Coronary artery (tissue), 2 donors: ENCODE results near the gene FOLR3.
"Not testable (repeated sequence)": the region's sequence is repeated elsewhere in the genome, so short reads cannot be mapped to it uniquely, and the experiment has no call there.

ENCODE experiments used
- DNase-seq: peaks from one replicate; pipeline ENCODE4 v3.0.0-alpha.2; 2017; ENCODE audit warnings: low spot score
- H3K27ac ChIP-seq, 2 donors: fragments of 200-600 bp; sonication (generic); one replicate each; pipeline ENCODE4 v1.5.1; 2016 to 2019
- H3K4me3 ChIP-seq: fragments of 200-600 bp; sonication (generic); 2 replicates; pipeline ENCODE4 v1.5.1; 2016; ENCODE audit warnings: mild to moderate bottlenecking, moderate library complexity
- CTCF ChIP-seq: fragments of 200-600 bp; sonication (generic); IDR thresholded peaks from one replicate; pipeline ENCODE4 v1.5.1; 2019; ENCODE audit warnings: antibody characterized with exemption

FOLR3 gene

GRCh38 chr11:72162891-72163492, 27.5 kb downstream of the FOLR3 start:
- no peak overlapping the region for H3K4me3 ChIP-seq
- TF ChIP-seq CTCF: no peak
- DNase-seq: no peak

GRCh38 chr11:72164187-72164586, 28.7 kb downstream of the FOLR3 start:
- H3K4me3 ChIP-seq, DNase-seq, H3K27ac ChIP-seq: not testable (repeated sequence)

More at GRCh38 chr11:72162891-72163492, 27.5 kb downstream of the FOLR3 start:
- H3K27ac ChIP-seq: no peak overlapping the region

GRCh38 chr11:72169046-72169555, 33.6 kb downstream of the FOLR3 start:
- not testable (repeated sequence) for H3K27ac ChIP-seq, H3K4me3 ChIP-seq, DNase-seq

- not testable (repeated sequence) for H3K27ac ChIP-seq, DNase-seq, H3K4me3 ChIP-seq
These were observed 34.2 kb downstream of the FOLR3 start for GRCh38 chr11:72169754-72170153.

GRCh38 chr11:72172043-72172442, 36.5 kb downstream of the FOLR3 start:
- H3K27ac ChIP-seq, H3K4me3 ChIP-seq, DNase-seq: not testable (repeated sequence)

GRCh38 chr11:72173291-72173690, 37.8 kb downstream of the FOLR3 start:
- Histone ChIP-seq H3K4me3 (no peak overlapping the region), H3K27ac (no peak overlapping the region)
- no peak for TF ChIP-seq CTCF
- no peak for DNase-seq

GRCh38 chr11:72174302-72175070, 39.0 kb downstream of the FOLR3 start:
- no peak for TF ChIP-seq CTCF
- Histone ChIP-seq H3K4me3 (no peak overlapping the region), H3K27ac (no peak overlapping the region)
- no peak for DNase-seq

- no peak for TF ChIP-seq CTCF
- DNase-seq: no peak
- Histone ChIP-seq H3K4me3 (no peak overlapping the region), H3K27ac (no peak overlapping the region)
These were observed 42.1 kb downstream of the FOLR3 start for GRCh38 chr11:72177656-72178055.

GRCh38 chr11:72179049-72179803, 43.7 kb downstream of the FOLR3 start:
- H3K27ac ChIP-seq: no peak overlapping the region
- H3K4me3 ChIP-seq: no peak overlapping the region
- no peak for TF ChIP-seq CTCF
- no peak for DNase-seq
